Stimulated activated CD8-positive, alpha-beta memory T cell treated with anti-CD3 and anti-CD28 coated beads, Interleukin-12 subunit alpha, Interleukin-12 subunit beta, amount 100 ng/mL, for 24 hours (primary cell): ENCODE data around the gene ADARB2.

Experiments
- DNase-seq: peaks from one replicate; pipeline ENCODE4 v3.0.0-alpha.2; 2020; ENCODE audit errors: extremely low read depth

The ADARB2 gene

GRCh38 chr10:1736144-1736971 lies 967 bp downstream of the ADARB2 start:
- DNase-seq, result no peak

DNA sequence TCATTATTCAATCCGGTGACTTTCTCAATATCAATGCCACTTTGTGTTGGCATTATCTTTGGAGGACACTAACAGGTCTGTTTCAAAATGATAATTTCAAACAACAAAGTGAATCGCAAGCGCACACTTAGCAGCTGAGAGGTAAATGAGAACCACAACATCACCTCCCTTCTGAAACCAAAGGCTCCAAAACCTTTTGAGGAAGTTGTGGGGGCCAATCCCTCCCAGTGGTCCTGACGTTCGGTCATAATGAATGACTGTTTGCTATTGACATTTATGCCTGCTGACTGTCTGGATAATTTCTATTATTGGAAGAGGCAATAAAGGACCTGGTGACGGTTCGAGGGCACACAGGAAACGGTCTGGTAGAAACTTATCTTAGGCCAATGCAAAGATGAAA lies 1.8 kb downstream of the ADARB2 start:
- DNase-seq, result no peak

GRCh38 chr10:1734288-1734687 lies 3.0 kb downstream of the ADARB2 start:
- DNase-seq, result no peak

- DNase-seq, result no peak
These were observed 3.6 kb downstream of the ADARB2 start for GRCh38 chr10:1733720-1734119.

DNA sequence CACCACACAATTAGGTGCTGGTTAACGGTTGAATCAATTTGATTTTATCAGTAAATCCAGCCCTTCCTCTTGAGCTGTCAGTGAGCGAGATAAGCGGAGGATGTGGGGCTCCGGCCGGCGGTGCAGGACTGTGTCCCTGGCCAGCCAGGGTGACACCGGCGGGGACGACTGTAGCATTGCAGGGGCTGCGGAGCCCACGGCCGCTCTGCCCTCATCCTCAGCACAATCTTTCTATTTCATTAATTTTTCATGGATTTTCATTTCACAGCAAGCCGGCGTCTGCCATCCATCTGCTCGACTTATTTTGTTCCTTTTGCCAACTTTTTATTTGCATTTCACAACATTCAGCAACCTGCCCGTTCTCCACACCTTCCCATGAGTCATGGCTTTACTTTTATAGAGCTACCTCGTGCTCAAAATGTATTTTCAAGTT lies 4.7 kb downstream of the ADARB2 start:
- no peak for DNase-seq

DNA sequence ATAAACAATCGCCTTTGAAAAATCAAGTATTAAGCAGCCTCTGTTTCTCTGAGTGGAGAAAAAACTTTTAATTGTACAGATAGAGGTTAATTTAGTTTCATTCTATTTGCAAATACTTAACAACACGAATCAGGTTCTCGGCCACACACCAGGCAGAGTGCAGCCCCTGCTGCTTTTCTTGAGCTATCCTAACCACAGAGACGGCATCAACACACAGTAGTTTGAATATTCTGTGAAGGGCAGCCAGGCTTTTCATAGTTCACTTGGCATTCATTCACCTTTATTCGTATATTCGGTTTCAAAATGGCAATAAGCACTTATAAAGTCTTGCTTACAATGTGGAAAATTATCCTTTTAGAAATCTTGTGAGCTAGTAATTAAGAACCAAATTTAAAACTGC lies 5.7 kb downstream of the ADARB2 start:
- DNase-seq, result no peak

DNA sequence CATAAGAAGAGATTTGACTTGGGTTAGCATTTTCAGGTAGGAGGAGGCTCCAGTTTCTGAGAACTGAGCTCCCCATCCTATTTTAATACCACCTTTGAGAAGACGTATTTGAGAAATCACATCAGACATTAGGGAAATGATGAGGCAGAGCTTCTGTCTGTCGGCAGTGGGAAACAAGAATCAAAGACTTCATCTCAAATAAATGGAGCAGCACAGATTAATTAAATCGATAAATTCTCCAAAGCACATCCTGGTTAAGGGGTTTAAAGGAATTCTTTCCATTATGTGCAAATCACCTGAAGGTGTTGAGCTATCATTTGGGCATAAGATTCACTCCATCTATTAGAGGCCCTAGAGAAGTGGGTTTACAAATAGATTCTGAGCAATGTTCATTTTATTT lies 7.6 kb downstream of the ADARB2 start:
- no peak for DNase-seq

GRCh38 chr10:1726861-1727260 lies 10.5 kb downstream of the ADARB2 start:
- DNase-seq, result no peak

DNA sequence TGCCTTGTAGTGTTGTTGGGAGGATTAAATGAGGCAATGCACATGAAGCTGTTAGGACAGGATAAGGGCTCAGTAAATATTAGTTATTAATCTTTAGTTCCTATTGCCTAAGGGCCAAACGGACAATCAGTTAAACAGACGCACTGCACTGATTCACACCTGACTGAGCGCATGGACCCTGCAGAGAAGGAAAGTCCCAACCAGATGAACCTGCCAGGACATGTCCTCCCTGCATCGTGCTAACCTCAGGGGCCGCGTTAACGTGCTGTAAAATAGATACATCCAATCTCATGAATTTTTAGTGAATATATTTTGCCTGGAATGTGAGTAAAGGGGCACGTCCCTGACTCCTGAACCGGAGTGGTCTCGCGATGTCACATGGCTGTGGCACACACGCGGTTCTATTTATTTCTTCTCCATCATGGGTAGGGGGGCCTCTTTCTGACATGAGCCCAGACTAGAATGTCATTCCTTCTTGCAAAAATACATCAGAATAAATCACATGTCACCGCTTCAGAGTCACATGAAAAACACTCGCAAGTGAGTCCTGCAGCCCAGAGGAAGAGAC lies 12.3 kb downstream of the ADARB2 start:
- no peak for DNase-seq

DNA sequence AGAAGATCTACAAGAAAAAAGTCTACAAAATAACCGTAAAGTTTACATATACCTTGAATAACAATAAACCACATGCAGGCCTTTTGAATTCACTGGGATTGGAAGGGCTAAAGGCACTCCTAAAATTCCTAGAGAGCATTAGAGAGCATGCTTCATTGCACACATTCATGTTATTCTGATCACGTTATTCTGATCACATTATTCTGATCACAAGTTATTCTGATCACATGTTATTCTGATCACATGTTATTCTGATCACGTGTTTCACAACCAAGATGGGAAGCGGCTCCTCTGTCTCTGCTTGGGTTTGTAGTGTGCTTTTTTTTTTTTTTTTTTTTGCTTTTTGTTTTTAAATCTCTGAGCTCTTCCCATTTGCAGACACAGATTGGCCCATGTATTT lies 20.5 kb downstream of the ADARB2 start:
- no peak for DNase-seq

DNA sequence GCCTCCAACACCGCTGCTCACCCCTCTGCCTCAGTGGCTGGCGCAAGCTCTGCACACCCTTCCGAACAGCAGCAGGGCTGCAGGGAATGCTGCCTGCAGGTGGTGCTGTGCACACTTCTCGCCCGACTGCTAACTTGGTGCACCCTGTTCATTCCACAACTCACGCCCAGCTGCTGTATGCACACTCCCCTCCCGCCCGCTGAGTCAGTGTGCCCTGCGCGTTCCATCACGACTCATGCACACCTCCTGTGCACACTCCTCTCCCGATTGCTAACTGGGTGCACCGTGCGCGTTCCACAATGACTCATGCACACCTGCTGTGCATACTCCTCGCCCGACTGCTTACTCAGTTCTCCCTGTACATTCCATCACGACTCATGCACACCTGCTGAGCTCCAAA lies 21.5 kb downstream of the ADARB2 start:
- DNase-seq, result no peak

GRCh38 chr10:1712944-1713671 lies 24.2 kb downstream of the ADARB2 start:
- DNase-seq, result no peak

DNA sequence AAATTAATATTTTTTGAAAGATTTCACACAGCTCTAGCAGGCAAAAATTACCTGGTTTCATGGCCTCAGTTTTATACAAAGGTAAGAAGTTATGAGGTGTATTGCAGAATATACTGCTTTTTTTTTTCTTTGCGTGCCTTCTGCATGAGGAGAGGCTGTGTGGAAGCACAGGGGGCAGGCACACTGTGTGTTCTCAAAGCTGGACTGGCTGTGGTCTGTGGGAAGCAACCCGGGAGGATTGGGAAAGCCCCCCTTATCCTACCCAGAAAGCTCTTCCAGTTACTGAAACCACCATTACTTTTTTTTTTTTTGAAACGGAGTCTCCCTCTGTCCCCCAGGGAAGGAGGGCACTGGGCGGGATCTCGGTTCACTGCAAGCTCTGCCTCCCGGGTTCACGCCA lies 25.0 kb downstream of the ADARB2 start:
- DNase-seq, result no peak

DNA sequence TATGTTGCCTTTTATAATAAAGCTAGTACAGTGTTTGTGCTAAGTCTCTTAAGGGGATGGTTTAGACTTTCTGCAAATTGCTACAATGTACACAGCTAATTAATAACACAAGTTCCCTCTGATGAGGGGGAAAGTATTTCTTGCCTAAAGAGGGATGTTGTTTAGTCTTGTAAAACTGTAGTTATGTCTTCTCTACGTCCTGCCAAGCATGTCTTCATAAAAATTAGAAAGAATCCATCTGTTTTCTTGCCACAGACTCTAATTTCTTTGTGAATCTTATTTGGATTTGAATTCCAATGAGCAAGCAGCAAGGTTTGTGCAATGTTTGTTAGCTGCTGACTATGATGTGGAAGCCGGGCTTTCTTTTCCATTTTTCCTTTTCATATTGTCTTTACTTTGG lies 28.2 kb downstream of the ADARB2 start:
- DNase-seq, result no peak

- DNase-seq, result no peak
These were observed 28.6 kb downstream of the ADARB2 start for GRCh38 chr10:1708746-1709145.

- DNase-seq, result no peak
These were observed 30.6 kb downstream of the ADARB2 start for GRCh38 chr10:1706711-1707110.

- DNase-seq, result no peak
These were observed 31.1 kb downstream of the ADARB2 start for GRCh38 chr10:1706256-1706655.

DNA sequence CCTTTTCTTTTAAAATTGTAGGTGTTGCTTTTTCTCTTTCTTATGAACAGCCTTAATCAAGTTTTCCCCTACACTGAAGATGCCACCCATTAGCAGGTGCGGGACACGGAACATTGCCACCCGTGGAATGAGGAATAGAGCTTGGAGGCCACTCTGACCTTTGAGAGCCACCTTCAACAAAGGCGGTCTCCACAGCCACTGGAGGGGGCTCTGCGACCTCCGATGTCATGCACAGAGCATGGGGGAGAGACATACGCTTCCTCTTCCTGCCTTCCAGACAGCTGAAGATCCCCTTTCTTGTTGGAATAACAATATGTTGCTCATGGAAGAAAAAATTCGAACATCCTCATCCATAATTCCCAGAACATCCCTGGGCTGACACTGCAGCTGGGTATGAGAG lies 39.1 kb downstream of the ADARB2 start:
- no peak for DNase-seq

DNA sequence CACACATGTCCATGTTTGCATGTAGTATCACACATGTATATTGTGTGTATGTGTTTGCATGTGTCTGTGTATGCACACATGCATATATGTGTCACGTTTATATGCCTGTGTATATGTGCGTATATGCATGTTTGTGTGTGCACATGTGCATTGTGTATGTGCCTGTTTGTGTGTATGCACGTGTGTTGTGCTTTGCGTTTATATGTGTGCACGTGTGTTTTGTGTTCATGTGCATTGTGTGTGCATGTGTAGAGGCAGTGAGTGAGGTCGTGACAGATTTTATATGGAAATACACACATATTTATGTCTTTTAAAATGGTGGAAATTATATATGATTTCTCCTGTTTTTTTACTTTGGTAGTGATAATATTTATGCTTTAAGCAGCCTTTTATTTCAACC lies 41.2 kb downstream of the ADARB2 start:
- no peak for DNase-seq

GRCh38 chr10:1690086-1690485 lies 47.2 kb downstream of the ADARB2 start:
- no peak for DNase-seq

GRCh38 chr10:1688531-1688930 lies 48.8 kb downstream of the ADARB2 start:
- no peak for DNase-seq

DNA sequence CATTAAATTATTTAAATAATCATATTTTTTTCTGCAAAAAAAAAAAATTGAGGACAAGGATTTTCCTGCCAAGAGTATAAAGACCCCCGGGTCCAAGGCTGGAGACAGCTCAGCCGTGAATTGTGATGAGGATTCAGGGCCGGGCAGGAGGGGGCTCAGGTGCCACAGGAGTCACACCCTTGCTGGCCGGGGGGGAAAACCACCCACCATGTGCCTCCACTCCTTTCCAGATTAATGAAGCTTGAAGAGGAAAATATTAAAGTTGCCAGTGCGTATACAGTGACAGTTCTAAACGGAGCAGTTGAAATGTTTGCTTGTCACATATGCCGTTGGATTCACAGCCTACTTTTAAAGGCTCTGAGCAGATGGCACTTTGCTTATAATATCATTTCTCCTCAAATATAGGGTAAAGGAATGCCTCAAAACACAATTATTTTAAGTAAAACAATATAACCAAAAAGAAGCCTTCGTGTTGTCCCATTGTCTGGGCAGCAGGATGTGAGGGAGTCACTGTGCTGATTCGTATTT lies 49.6 kb downstream of the ADARB2 start:
- DNase-seq, result no peak

- no peak for DNase-seq
These were observed 50.1 kb downstream of the ADARB2 start for GRCh38 chr10:1687190-1687589.
